BE2C (cell line): ENCODE results near the gene PLA2G2D.

Experiments used
- DNase-seq: peaks from one replicate; pipeline ENCODE4 v3.0.0-alpha.2; 2020
- H3K27me3 ChIP-seq: fragments of 250-450 bp; sonication (Bioruptor Pico); 2 replicates; pipeline ENCODE4 v1.5.1; 2020; ENCODE audit warnings: mild to moderate bottlenecking
- H3K36me3 ChIP-seq: fragments of 250-450 bp; sonication (Bioruptor Pico); 2 replicates; pipeline ENCODE4 v1.5.1; 2020; ENCODE audit warnings: mild to moderate bottlenecking
- H3K4me1 ChIP-seq: fragments of 250-450 bp; sonication (Bioruptor Pico); 2 replicates; pipeline ENCODE4 v1.5.1; 2020
- H3K4me3 ChIP-seq: 2 replicates; pipeline ENCODE4 v1.5.1; 2011; ENCODE audit warnings: low read depth, low read length
- H3K9me3 ChIP-seq: fragments of 250-450 bp; sonication (Bioruptor Pico); 2 replicates; pipeline ENCODE4 v1.5.1; 2020
- CTCF ChIP-seq: IDR thresholded peaks from 2 replicates; pipeline ENCODE4 v1.5.1; 2012; ENCODE audit warnings: mild to moderate bottlenecking, low read depth, low read length

The PLA2G2D gene

GRCh38 chr1:20076710-20077461 lies 42.5 kb downstream of the PLA2G2D start:
- Histone ChIP-seq H3K27me3 (no peaks in the 10 kb centered on the region), H3K4me3 (no peak overlapping the region), H3K9me3 (no peaks in the 10 kb centered on the region), H3K4me1 (no peaks in the 10 kb centered on the region), H3K36me3 (no peaks in the 10 kb centered on the region)
- no peak for TF ChIP-seq CTCF
- DNase-seq = no peak

GRCh38 chr1:20076223-20076622 lies 43.1 kb downstream of the PLA2G2D start:
- H3K27me3 ChIP-seq = no peaks in the 10 kb centered on the region
- no peaks in the 10 kb centered on the region for H3K36me3 ChIP-seq
- H3K4me1 ChIP-seq = no peaks in the 10 kb centered on the region
- no peak overlapping the region for H3K4me3 ChIP-seq
- TF ChIP-seq CTCF = no peak
- DNase-seq = no peak
- H3K9me3 ChIP-seq = no peaks in the 10 kb centered on the region

GRCh38 chr1:20075345-20075744 lies 44.0 kb downstream of the PLA2G2D start:
- H3K36me3 ChIP-seq = no peaks in the 10 kb centered on the region
- H3K4me1 ChIP-seq = no peaks in the 10 kb centered on the region
- no peak for TF ChIP-seq CTCF
- no peak overlapping the region for H3K4me3 ChIP-seq
- no peaks in the 10 kb centered on the region for H3K9me3 ChIP-seq
- no peak for DNase-seq
- no peaks in the 10 kb centered on the region for H3K27me3 ChIP-seq

- H3K9me3 ChIP-seq = no peaks in the 10 kb centered on the region
- H3K36me3 ChIP-seq = no peaks in the 10 kb centered on the region
- no peaks in the 10 kb centered on the region for H3K27me3 ChIP-seq
- TF ChIP-seq CTCF = no peak
- no peak for DNase-seq
- no peak overlapping the region for H3K4me3 ChIP-seq
- H3K4me1 ChIP-seq = no peaks in the 10 kb centered on the region
These were observed 44.6 kb downstream of the PLA2G2D start for GRCh38 chr1:20074725-20075171.

- DNase-seq = no peak
- Histone ChIP-seq H3K27me3 (no peaks in the 10 kb centered on the region), H3K4me3 (no peak overlapping the region), H3K9me3 (no peaks in the 10 kb centered on the region), H3K4me1 (no peaks in the 10 kb centered on the region), H3K36me3 (no peaks in the 10 kb centered on the region)
- TF ChIP-seq CTCF = no peak
These were observed 45.1 kb downstream of the PLA2G2D start for GRCh38 chr1:20074055-20074724.

- H3K4me1 ChIP-seq = no peaks in the 10 kb centered on the region
- H3K36me3 ChIP-seq = no peaks in the 10 kb centered on the region
These were observed 46.1 kb downstream of the PLA2G2D start for GRCh38 chr1:20073256-20073655.

More at GRCh38 chr1:20073256-20073655, 46.1 kb downstream of the PLA2G2D start:
- H3K9me3 ChIP-seq = no peaks in the 10 kb centered on the region
- DNase-seq = no peak
- no peak for TF ChIP-seq CTCF
- no peaks in the 10 kb centered on the region for H3K27me3 ChIP-seq
- H3K4me3 ChIP-seq = no peak overlapping the region
